G401 (cell line): ENCODE data around the gene SESTD1. TPM values are rescaled to one million over a fixed set of nuclear protein-coding genes. Genes with fewer than 3 reads are reported as not detected.

Experiments used
- DNase-seq: peaks from one replicate; pipeline ENCODE4 v3.0.0-alpha.2; 2015; ENCODE audit warnings: low spot score
- in situ Hi-C: cut with HindIII; loops from 2 replicates; pipeline ENCODE4 v1.10.0; 2016; ENCODE audit warnings: low sequenced_read_pairs, mixed read lengths
- total RNA-seq: library from RNA; depleted of rRNA; stranded (reverse); fragments of >200 nt; shearing (Covaris generic); gene quantifications from 2 replicates; pipeline ENCODE4 v1.2.3, GENCODE V29; 2014

SESTD1 gene
- total RNA-seq, 1 experiment from 2014 or later = 1.9 TPM

DNA sequence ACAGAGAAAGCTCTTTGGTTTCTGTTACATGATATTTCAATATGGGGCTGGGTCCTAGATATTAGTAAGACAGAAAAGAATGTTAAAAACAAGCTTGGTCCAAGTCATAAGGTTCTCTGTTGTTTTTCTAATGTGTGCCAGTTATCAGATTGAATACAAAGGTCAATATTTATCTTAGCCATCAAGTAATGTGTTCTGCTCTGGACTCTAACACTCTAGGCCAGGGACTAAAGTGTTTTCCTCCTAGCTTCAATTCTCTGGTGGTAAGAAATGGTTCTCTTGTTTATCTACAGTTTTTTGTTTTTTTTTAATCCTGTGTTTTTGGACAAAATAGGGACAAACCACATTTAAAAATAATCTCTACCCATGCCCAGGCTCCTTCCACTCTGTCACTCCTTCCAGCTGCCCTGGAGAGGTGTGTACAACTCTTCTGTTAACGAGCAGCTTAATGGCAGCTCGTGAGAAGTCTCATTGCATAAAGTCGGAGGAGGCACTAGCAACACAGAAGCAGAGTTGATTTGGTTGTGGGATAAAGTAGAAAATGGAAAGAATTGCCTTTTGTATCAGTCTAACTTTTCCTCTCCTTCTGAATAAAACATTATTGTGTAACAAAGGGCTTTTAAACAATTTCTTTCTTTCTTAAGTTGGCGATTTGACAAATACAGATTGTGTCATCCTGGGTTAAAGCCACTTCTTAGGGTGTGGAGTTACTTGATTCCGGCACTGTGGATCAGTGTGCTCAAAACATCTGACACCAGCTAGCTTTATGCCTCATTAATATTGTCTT, 8.0 kb upstream of the SESTD1 start:
- no peak for DNase-seq
- in situ Hi-C loops = no loop called here

DNA sequence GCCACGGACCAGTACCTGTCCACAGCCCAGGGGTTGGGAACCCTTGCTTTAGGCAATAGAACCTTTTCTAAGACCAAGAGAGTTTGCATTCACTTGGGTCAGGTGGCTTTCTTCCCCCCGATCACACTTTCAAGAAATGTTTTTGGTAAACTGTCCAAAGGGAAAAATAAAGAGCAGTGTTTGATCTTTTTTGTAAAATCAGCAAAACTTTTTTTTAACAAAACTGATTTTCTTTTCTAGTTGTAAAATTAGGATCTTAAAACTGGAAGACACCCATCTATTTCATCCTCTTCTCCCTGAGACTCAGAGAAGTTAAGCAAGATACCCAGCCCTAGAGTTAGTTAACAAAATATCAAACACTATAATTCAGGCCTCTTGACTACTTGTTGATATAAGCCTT, 6.1 kb upstream of the SESTD1 start:
- in situ Hi-C loops = no loop called here
- DNase-seq = no peak

DNA sequence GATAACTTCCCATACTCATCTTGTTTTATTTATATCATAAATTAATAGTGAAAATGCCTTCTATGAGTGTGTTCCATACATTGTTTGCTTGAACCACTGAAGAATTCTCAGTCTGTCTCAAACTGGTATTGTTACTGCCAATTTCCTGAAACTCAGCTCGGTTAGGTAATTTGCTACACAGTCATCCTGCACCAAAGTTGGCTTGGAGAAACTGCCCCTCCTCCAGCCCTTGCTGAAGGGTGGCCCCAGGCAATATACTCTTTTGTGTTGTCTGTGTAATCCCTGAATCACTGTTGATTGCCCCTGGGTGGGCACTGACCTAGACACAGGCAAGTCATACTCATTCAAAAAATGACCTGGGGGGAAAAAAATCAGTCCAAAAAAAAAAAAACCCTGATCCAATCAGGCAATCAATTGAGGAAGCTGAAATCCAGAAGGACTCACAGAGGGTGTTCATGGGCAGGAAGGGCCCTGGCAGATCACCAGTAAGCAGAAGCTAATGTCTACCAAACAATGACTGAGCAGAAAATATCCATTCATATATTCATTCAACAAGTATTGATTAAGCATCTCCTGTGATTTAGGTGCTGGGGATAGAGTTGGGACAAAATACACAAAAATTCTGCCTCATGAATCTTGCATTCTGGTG, 3.8 kb upstream of the SESTD1 start:
- no peak for DNase-seq
- in situ Hi-C loops = no loop called here

DNA sequence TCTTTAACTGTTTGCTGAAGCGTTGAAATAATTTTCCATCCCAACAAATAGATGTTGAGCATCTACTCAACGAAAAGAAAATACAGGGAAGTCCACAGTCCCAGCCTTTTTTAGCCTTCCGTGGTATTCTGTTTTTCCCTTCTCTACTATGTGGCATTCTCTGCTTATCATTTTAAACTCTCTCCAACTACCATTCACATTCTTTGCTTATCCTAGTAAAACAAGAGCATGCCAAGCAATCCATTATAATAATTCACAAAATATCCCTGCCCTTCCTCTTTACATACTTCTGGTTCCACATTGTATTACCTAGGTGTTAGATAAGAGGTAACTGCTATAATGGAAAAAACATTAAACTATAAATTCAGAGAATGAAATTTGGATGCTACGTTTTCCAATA, 1.6 kb upstream of the SESTD1 start:
- in situ Hi-C loops = no loop called here
- no peak for DNase-seq

DNA sequence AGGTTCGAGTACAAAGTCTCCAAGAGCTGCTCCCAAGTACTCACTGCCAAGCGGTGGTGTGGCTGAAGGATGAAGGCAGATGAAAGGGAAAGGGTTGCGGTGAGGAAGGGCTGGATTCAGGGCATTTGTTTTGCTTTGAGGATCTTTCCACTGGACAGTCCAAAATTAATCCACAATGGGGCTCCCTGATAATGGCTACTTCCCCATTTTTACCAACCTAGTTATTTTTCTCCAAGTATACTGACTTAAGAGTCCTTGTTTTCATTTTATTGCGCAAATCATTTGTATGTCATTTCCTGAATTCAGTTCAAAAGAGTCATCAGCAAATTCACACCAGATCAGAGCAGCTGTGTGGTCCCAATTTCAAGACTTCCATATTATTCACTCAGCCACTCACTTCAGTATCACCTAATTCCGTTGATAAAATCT, 464 bp upstream of the SESTD1 start:
- in situ Hi-C loops = no loop called here

DNA sequence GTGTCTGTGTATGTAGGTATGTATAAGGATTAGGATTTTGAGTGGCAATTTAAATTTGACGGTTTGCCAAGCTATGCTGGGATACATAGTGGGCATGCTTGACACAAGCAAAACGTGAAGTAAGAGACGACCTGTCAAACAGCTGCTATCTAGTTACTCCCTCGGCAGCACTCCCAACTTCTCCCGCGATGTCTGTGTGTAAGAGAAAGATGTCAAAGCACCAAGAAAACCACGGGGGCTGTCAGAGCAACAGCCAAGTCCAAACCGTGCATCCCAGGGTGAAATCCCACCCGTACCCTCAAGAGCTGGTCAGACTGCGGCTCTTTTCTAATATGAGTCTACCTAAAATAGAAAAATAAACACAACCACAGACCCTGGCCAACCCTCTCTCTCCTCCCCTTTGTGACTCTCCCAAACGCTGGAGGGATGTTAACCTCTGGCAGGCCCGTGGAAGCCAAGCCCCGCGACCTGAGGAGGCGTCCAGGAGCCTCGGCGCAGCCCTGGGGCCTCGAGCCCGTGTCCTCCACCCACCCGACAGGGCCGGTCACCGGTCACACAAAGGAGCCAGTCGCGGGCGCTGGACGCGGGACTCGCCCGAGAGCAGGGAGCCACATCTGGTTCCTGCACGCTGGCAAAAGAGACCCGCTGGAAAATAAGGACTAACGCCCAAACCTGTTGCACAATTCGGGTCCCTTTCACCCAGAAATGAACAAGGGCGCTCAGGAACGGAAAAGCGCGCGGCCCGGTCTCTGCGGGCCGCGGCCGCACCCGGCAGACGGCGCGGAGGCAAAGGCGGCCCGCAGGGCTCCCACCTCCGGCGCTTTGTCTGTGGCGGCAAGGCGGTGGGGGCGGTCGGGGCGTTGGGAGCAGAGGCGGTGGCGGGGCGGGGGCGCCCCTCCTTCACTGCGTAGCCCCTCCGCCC, 925 bp downstream of the SESTD1 start:
- in situ Hi-C loops = no loop called here
- DNase-seq = peak; percentile 50

More for the DNA sequence above, 464 bp upstream of the SESTD1 start:
- DNase-seq = peak; percentile 45

DNA sequence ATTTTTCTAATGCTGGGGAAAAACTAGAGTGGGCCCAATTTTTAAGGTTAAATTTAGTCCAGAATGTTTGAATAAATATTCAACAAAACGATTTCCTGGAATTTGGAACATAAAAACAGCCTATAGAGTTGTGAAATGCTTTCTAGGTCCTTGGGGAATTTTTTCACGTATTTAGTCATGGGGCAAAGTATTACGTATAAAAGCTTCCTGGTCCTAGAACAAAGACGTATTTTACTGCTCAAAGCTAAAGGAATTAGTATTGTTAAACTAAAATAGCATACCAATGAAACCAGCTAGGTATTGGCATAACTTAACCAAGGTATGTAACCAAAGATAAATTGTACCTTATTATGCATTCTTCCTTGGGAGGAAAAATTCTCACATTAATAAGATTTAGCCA, 1.6 kb downstream of the SESTD1 start:
- in situ Hi-C loops = no loop called here
- DNase-seq = no peak

DNA sequence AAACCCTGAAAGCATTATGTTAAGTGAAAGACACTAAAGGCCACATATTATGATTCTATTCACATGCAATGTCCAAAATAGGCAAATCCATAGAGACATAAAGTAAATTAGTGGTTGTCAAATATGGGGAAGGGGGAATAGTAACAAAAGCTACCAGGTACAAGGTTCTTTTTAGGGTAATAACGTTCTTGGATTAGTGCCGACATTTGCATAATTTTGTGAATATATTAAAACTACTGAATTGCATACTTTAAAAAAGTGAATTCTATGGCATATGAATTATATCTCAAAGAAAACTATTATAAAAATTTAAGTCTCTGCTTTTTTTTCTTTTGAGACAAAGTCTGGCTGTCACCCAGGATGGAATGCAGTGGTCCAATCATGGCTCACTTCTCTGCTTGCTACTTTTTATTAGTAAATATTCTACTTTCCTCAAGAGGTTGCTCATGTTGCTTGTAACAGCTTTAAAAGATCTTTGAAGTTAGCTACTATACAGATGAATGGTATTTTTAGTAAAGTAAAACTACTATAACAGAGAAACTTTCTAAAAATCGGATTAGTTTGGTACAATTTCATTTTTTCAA, 2.5 kb downstream of the SESTD1 start:
- DNase-seq = no peak
- in situ Hi-C loops = no loop called here

DNA sequence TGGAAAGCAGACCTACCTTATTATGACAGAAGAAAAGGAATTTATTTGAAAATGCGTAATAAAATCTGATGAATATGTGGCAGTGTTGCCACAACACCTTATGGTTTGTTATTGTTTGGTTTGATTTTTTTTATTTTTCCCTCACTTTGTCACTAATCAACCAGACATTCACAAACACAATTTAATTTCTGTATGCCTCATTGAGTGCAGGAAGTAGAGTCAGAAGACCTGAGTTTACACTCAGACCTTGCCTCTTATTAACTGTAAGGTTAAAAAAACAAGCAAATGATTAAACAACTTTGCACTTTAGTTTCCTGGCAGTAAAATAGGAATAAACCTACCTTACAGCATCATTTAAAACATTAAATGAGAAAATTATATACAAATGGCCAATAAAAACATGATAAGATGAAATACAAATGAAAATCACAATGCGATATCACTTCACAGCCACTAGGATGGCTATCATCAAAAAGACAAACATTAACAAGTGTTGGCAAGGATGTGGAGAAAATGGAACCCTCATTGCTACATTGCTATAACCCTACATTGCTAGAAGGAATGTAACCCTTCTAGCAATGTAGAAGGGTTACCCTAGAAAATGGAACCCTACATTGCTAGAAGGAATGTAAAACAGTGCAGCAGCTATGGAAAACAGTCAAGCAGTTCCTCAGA, 3.3 kb downstream of the SESTD1 start:
- no peak for DNase-seq
- in situ Hi-C loops = no loop called here

DNA sequence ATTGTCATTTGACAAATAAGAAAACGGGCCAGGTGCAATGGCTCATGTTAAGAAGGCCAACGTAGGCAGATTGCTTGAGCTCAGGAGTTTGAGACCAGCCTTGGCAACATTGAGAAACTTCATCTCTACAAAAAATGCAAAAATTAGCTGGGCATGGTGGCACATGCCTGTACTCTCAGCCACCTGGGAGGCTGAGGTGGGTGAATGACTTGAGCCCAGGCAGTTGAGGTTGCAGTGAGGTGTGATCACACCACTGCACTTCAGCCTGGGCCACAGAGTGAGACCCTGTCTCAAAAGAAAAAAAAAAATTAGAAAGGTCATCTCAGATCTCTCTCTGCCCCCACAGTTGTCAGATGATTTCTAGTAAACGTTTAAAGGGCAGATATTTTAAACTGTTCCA, 4.4 kb downstream of the SESTD1 start:
- in situ Hi-C loops = no loop called here
- no peak for DNase-seq

DNA sequence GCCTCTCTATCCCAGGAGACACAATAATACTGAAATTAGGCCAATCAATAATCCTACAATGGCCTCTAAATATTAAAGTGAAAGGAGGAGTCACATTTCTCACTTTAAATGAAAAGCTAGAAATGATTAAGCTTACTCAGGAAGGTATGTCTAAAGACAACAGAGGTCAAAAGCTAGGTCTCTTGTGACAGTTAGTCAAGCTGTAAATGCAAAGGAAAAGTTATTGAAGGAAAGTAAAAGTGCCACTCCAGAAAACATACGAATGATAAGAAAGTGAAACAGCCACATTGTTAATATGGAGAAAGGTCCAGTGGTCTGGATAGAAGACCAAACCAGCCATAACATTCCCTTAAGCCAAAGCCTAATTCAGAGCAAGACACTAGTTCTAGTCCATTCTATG, 9.5 kb downstream of the SESTD1 start:
- no peak for DNase-seq
- in situ Hi-C loops = no loop called here

DNA sequence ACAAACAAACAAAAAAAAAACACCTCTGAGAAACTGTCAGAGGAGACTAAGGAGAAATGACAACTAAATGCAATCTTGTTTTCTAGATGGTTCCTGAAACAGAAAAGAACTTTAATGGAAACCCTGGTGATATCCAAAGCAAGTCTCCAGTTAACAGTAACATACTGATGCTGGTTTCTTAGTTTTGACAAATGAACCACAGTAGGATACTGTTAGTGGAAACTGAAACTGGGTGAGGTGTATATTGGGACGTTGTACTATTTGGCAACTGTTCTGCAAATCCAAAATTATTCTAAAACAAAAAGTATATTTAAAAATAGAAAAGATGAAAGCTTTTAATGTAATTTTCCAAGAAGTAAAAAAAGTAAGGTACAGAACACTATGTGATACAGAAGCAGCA, 11.4 kb downstream of the SESTD1 start:
- in situ Hi-C loops = no loop called here
- DNase-seq = no peak

DNA sequence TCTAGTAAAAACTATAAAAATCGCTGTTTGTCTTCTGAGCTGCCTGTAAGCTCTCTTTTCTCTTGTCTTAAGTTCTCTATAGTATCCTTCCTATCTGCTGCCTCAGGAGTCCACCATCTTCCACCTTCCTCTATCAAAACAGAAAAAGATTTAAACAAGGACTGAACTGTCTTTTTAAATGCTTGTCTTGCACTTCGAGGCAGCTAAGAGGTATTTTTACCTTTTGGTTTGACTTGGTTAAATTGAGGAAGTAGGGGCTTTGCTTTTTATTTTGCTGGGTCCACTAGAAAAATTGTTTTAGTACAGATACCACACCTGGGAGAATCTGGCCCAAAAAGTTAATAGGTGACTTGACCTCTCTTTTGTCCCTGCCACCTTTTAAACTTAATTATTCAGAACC, 12.2 kb downstream of the SESTD1 start:
- DNase-seq = no peak
- in situ Hi-C loops = no loop called here

DNA sequence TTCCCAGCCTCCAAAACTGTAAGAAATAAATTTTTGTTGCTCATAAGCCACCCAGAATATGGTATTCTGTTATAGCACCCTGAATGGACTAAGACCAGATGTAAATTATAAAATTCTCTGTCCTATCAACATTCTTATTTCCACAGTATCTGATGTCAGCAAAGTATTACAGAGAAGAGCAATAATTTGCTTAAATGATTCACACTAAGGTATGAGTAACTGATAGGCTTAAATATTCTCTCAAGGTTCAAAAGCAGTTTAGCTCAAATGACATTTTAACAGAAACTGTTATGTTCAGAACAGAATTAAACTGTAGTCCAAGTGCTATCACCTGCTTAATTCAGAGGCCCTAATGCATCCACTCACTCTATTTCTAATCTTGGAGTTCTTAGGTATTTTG, 12.8 kb downstream of the SESTD1 start:
- no peak for DNase-seq
- in situ Hi-C loops = no loop called here

DNA sequence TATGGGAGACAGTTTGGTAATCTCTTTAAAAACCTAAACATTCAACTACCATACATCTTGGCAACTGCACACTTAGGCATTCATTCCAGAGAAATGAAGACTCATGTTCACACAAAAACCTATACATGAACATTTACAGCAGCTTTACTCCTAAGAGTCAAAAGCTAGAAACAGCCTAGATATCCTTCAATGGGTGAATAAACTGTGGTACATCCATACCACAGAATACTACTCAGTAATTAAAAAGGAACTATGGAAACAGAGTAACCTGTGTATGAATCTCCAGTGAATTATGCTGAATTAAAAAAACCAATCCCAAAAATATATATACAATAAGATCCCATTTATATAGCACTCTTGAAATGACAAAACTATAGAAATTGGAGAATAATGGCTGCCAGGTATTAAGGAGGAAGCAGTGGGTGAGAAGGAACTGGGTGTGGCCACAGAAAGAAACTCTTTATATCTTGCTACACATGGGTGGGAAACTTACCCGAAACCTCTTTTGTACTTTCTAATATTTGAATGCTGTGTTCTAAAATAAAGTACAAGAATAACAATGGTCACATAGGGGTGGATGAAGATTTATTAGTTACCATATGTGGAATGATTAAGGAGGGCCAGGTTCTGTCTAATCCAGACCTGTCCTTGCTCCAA, 13.7 kb downstream of the SESTD1 start:
- no peak for DNase-seq
- in situ Hi-C loops = no loop called here

DNA sequence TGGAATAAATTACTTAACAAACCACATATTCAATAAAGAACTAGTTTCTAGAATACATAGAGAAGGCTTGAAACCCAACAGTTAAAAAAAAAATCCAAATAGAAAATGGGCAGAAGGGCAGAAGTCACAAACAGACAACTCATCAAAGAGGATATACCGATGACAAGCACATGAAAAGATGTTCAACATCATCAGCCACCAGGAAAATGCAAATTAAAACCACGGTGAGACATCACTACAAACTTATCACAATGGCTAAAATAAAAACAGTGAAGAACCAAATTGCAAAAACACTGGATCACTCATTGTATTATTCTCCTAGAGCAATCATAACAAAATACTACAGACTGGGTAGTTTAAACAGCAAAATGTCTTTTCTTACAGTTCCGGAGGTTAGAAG, 14.5 kb downstream of the SESTD1 start:
- in situ Hi-C loops = no loop called here
- DNase-seq = no peak

DNA sequence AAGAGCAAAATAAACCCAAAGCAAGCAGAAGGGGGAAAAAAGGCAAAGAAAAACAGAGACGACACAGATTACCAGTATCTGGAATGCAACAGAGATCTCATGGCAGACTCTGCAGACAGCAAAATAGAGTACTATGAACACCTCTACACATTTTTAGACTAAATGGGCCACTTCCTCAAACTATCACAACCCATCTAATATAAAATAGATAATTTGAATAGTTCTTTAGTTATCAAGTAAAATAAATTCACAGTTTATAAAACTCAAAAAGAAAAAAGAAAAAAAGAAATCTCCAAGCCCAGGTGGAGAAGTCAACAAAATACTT, 16.6 kb downstream of the SESTD1 start:
- in situ Hi-C loops = no loop called here
- no peak for DNase-seq

DNA sequence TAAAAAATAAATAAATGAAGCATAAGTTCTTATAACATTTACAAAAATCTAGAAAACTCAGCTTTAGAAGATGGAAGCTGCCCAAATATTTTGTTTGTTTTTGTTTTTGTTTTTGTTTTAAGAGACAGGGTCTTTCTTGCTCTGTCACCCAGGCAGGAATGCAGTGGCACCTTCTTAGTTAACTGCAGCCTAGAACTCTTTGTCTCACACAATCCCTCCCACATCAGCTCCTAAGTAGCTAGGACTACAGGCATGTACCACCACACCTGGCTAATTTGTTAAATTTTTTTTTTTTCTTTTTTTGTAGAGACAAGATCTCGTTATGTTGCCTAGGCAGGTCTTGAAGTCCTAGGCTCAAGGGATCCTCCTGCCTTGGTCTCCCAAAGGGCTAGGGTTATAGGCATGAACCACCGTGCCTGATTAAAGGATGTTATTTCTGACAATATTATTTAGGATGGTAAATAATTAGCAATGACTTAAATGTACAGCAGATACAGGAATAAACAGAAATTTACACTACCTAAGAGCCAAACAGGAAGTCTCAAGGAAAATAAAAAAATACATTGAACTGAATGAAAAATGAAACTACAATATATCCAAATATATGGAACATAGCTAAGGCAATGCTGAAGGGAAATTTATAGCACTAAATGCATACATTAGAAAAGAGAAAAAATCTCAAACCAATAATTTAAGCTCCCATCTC, 17.2 kb downstream of the SESTD1 start:
- in situ Hi-C loops = no loop called here
- DNase-seq = no peak
